Measurements from ENCODE around the gene NUP37. TPM values are rescaled to one million over a fixed set of nuclear protein-coding genes. Genes with fewer than 3 reads are reported as not detected.

The NUP37 gene
- total RNA-seq, 4 donors from 2014 or later, result 10.8 to 19.9 (median 15.2) TPM

- H3K36me3 ChIP-seq, result peaks cover 0 to 18% (median 0%) of the 10 kb centered on the region in 3 donors
- TF ChIP-seq EP300 (IDR thresholded peaks at IDR 0.05) (no peak), CTCF (IDR thresholded peaks at IDR 0.05) (no peak), POLR2A (IDR thresholded peaks at IDR 0.05) (no peak)
- peak overlapping the region; percentile 15 to 91 (median 78) for H3K4me3 ChIP-seq
- peaks cover 0 to 18% (median 4%) of the 10 kb centered on the region in 4 donors for H3K4me1 ChIP-seq
- WGBS, 2 donors, result 79 to 83% methylated on average over 11 of the region's 11 CpGs
- H3K9me3 ChIP-seq, result no peaks in the 10 kb centered on the region
- H3K27me3 ChIP-seq, result no peaks in the 10 kb centered on the region
- DNase-seq (ENCODE audit: low spot score in 2 of 2), result no peak
- H3K27ac ChIP-seq, result peak overlapping the region in 2 of 4 donors; percentile 88 to 96
These were observed 57.5 kb downstream of the NUP37 start for GRCh38 chr12:102062419-102062806.

GRCh38 chr12:102061560-102062418 is 58.1 kb downstream of the NUP37 start, which contains the start of gene WASHC3:
WASHC3 (minus strand) TSS chr12:102061991; CDS start chr12:102061962, 29 bp downstream.
- Histone ChIP-seq H3K4me3 (peak within 1 kb of the TSS; percentile 66 to 91 (median 78)), H3K27ac (peak within 1 kb of the TSS; percentile 86 to 96 (median 87)), H3K9me3 (no peaks in the 10 kb centered on the region), H3K36me3 (peaks cover 0 to 24% (median 0%) of the 10 kb centered on the region in 3 donors), H3K4me1 (peaks cover 0 to 18% (median 4%) of the 10 kb centered on the region in 4 donors), H3K27me3 (no peaks in the 10 kb centered on the region)
- TF ChIP-seq CTCF (IDR thresholded peaks at IDR 0.05) (no peak), EP300 (IDR thresholded peaks at IDR 0.05) (peak; percentile 91 to 95), POLR2A (IDR thresholded peaks at IDR 0.05) (peak; percentile 61 to 87)
- peak; percentile 93 to 95 for DNase-seq (ENCODE audit: low spot score in 2 of 2)
- 1 to 2% methylated on average over 34 to 43 of the region's 44 CpGs for WGBS, 2 donors

GRCh38 chr12:102061096-102061559 is 58.8 kb downstream of the NUP37 start:
- DNase-seq (ENCODE audit: low spot score in 2 of 2), result no peak
- Histone ChIP-seq H3K4me3 (peak overlapping the region; percentile 66 to 91 (median 78)), H3K4me1 (peaks cover 0 to 18% (median 4%) of the 10 kb centered on the region in 4 donors), H3K27me3 (no peaks in the 10 kb centered on the region), H3K9me3 (no peaks in the 10 kb centered on the region), H3K36me3 (peaks cover 0 to 31% (median 0%) of the 10 kb centered on the region in 3 donors), H3K27ac (peak overlapping the region; percentile 86 to 96 (median 87))
- WGBS, 2 donors, result 33 to 35% methylated on average over 9 of the region's 9 CpGs
- no peak for TF ChIP-seq CTCF (IDR thresholded peaks at IDR 0.05)
- TF ChIP-seq EP300 (IDR thresholded peaks at IDR 0.05), result no peak
- TF ChIP-seq POLR2A (IDR thresholded peaks at IDR 0.05), result no peak

DNA sequence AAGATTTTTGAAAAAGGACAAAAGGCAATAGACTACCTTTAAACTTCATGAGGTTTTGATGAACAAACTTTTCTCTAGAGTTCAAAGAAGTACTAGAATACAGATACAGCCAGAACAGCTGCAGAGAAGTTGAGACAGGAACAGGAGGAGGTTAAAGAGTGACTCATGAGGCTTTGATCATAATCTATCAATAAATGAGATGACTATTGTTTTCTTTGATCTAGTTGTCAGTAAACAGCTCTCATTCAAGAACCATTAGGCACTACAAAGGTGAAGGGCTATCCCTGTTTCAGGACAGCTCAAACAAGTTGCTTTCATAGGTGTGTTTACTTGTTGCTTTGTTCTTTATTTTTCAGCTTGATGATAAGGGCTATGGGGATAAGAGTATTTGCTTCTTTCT is 60.6 kb downstream of the NUP37 start:
- H3K27ac ChIP-seq, result no peak overlapping the region
- H3K4me3 ChIP-seq, result no peak overlapping the region
- no peak for TF ChIP-seq EP300 (IDR thresholded peaks at IDR 0.05)
- no peak for TF ChIP-seq POLR2A (IDR thresholded peaks at IDR 0.05)
- TF ChIP-seq CTCF (IDR thresholded peaks at IDR 0.05), result no peak
- DNase-seq (ENCODE audit: low spot score in 2 of 2), result no peak
- H3K4me1 ChIP-seq, result peaks cover 0 to 18% (median 4%) of the 10 kb centered on the region in 4 donors
- H3K9me3 ChIP-seq, result no peaks in the 10 kb centered on the region
- no peaks in the 10 kb centered on the region for H3K27me3 ChIP-seq
- peaks cover 0 to 49% (median 0%) of the 10 kb centered on the region in 3 donors for H3K36me3 ChIP-seq

GRCh38 chr12:102054345-102054744 is 65.6 kb downstream of the NUP37 start:
- 87 to 97% methylated on average over 4 of the region's 4 CpGs for WGBS, 2 donors
- no peaks in the 10 kb centered on the region for H3K27me3 ChIP-seq
- H3K4me3 ChIP-seq, result no peak overlapping the region
- H3K27ac ChIP-seq, result no peak overlapping the region
- no peaks in the 10 kb centered on the region for H3K9me3 ChIP-seq
- H3K4me1 ChIP-seq, result no peaks in the 10 kb centered on the region
- no peak for TF ChIP-seq POLR2A (IDR thresholded peaks at IDR 0.05)
- no peak for TF ChIP-seq CTCF (IDR thresholded peaks at IDR 0.05)
- TF ChIP-seq EP300 (IDR thresholded peaks at IDR 0.05), result no peak
- H3K36me3 ChIP-seq, result peaks cover 0 to 88% (median 6%) of the 10 kb centered on the region in 3 donors
- no peak for DNase-seq (ENCODE audit: low spot score in 2 of 2)

Measured in tibial nerve (tissue), 4 donors.